Measurements from ENCODE around the gene CABCOCO1.

Gene CABCOCO1

GRCh38 chr10:61757525-61758397 lies 95.0 kb downstream of the CABCOCO1 start:
- peak; percentile 73 for DNase-seq

- DNase-seq, result peak; percentile 18
Measured at GRCh38 chr10:61758433-61758832, 95.7 kb downstream of the CABCOCO1 start.

- no peak for DNase-seq
Measured at GRCh38 chr10:61759751-61760150, 97.0 kb downstream of the CABCOCO1 start.

- peak; percentile 90 for DNase-seq
Measured at GRCh38 chr10:61760943-61761824, 98.5 kb downstream of the CABCOCO1 start.

- no peak for DNase-seq
Measured at GRCh38 chr10:61761825-61762217, 99.1 kb downstream of the CABCOCO1 start.

GRCh38 chr10:61763778-61764177 lies 101.0 kb downstream of the CABCOCO1 start:
- no peak for DNase-seq

- DNase-seq, result no peak
Measured at GRCh38 chr10:61764486-61764885, 101.8 kb downstream of the CABCOCO1 start.

- DNase-seq, result no peak
Measured at GRCh38 chr10:61765176-61766087, 102.7 kb downstream of the CABCOCO1 start.

- DNase-seq, result no peak
Measured at GRCh38 chr10:61766927-61767326, 104.2 kb downstream of the CABCOCO1 start.

GRCh38 chr10:61774031-61774430 lies 111.3 kb downstream of the CABCOCO1 start:
- DNase-seq, result no peak

- no peak for DNase-seq
Measured at GRCh38 chr10:61775111-61775510, 112.4 kb downstream of the CABCOCO1 start.

- no peak for DNase-seq
Measured at GRCh38 chr10:61776615-61777266, 114.0 kb downstream of the CABCOCO1 start.

- no peak for DNase-seq
Measured at GRCh38 chr10:61778137-61778536, 115.4 kb downstream of the CABCOCO1 start.

GRCh38 chr10:61779276-61779675 lies 116.5 kb downstream of the CABCOCO1 start:
- no peak for DNase-seq

- DNase-seq, result peak; percentile 93
Measured at GRCh38 chr10:61779950-61780659, 117.4 kb downstream of the CABCOCO1 start.

GRCh38 chr10:61780732-61781131 lies 118.0 kb downstream of the CABCOCO1 start:
- DNase-seq, result no peak

- no peak for DNase-seq
Measured at GRCh38 chr10:61781969-61782403, 119.3 kb downstream of the CABCOCO1 start.

GRCh38 chr10:61784354-61785133 lies 121.8 kb downstream of the CABCOCO1 start:
- DNase-seq, result no peak

- no peak for DNase-seq
Measured at GRCh38 chr10:61785473-61786105, 122.9 kb downstream of the CABCOCO1 start.

- peak; percentile 81 for DNase-seq
Measured at GRCh38 chr10:61786728-61787127, 124.0 kb downstream of the CABCOCO1 start.
